Keratinocyte (primary cell): ENCODE data around the gene MRM3. TPM values are rescaled to one million over a fixed set of nuclear protein-coding genes. Genes with fewer than 3 reads are reported as not detected.

Experiments used
- DNase-seq: peaks from one replicate; pipeline ENCODE4 v3.0.0-alpha.2; 2011; ENCODE audit warnings: low read depth, missing footprints, low spot score
- FAIRE-seq: peaks from 2 replicates; lab custom pipeline; 2011; peaks lifted over from hg19 to GRCh38; lab: Jason Lieb, UNC
- H2AFZ ChIP-seq: 2 replicates; pipeline ENCODE4 v1.6.0; 2012; ENCODE audit warnings: low read length, control low read depth, inconsistent platforms; ENCODE audit not compliant: control insufficient read depth
- H3K27ac ChIP-seq: 2 replicates; pipeline ENCODE4 v1.5.1; 2011; ENCODE audit warnings: low read length; ENCODE audit not compliant: control insufficient read depth, insufficient read depth
- H3K27me3 ChIP-seq: 3 replicates; pipeline ENCODE4 v1.6.0; 2011; ENCODE audit warnings: low read length; ENCODE audit not compliant: control insufficient read depth, insufficient read depth; ENCODE audit errors: extremely low read depth
- H3K36me3 ChIP-seq, 2 experiments: 2 replicates in 1 of 2; 3 replicates in 1 of 2; pipeline ENCODE4 v1.5.1; 2011; ENCODE audit warnings: low read length in 2 of 2, mild to moderate bottlenecking in 1 of 2; ENCODE audit not compliant: control insufficient read depth in 2 of 2, insufficient read depth in 2 of 2; ENCODE audit errors: extremely low read depth in 1 of 2
- H3K4me1 ChIP-seq: 3 replicates; pipeline ENCODE4 v1.5.1; 2011; ENCODE audit warnings: low read length; ENCODE audit not compliant: control insufficient read depth, insufficient read depth; ENCODE audit errors: extremely low read depth
- H3K4me2 ChIP-seq: 3 replicates; pipeline ENCODE4 v1.6.0; 2011; ENCODE audit warnings: low read depth, low read length; ENCODE audit not compliant: control insufficient read depth, insufficient read depth; ENCODE audit errors: extremely low read depth
- H3K4me3 ChIP-seq, 3 experiments: fragments of 200-600 bp in 1 of 3; sonication (generic) in 1 of 3; 2 replicates in 2 of 3; 3 replicates in 1 of 3; pipeline ENCODE4 v1.5.1; 2011 to 2016; ENCODE audit warnings: low read length in 3 of 3, mild to moderate bottlenecking in 3 of 3, control low read depth in 2 of 3, inconsistent platforms in 1 of 3, low read depth in 1 of 3, mixed read lengths in 1 of 3, mixed run types in 1 of 3, moderate library complexity in 1 of 3; ENCODE audit not compliant: control insufficient read depth in 2 of 3, insufficient read depth in 2 of 3; ENCODE audit errors: extremely low read depth in 1 of 3
- H3K79me2 ChIP-seq: 2 replicates; pipeline ENCODE4 v1.6.0; 2012; ENCODE audit warnings: low read length; ENCODE audit not compliant: control insufficient read depth, insufficient read depth
- H3K9ac ChIP-seq: 3 replicates; pipeline ENCODE4 v1.6.0; 2011; ENCODE audit warnings: low read length; ENCODE audit not compliant: control insufficient read depth, insufficient read depth; ENCODE audit errors: extremely low read depth
- H3K9me1 ChIP-seq: 3 replicates; pipeline ENCODE4 v1.6.0; 2011; ENCODE audit warnings: low read length; ENCODE audit not compliant: control insufficient read depth, insufficient read depth; ENCODE audit errors: extremely low read depth
- H3K9me3 ChIP-seq: 2 replicates; pipeline ENCODE4 v1.5.1; 2012; ENCODE audit warnings: low read depth, low read length; ENCODE audit not compliant: control insufficient read depth
- H4K20me1 ChIP-seq: 3 replicates; pipeline ENCODE4 v1.6.0; 2011; ENCODE audit warnings: low read length; ENCODE audit not compliant: control insufficient read depth, insufficient read depth; ENCODE audit errors: extremely low read depth
- CTCF ChIP-seq, 3 experiments: IDR thresholded peaks in 1 of 3; conservative IDR thresholded peaks in 1 of 3; optimal IDR thresholded peaks in 1 of 3; 2 replicates in 2 of 3; 3 replicates in 1 of 3; pipeline versions ENCODE3 to v1.5.1; 2011; ENCODE audit warnings: low read length in 3 of 3, mild to moderate bottlenecking in 3 of 3, moderate library complexity in 2 of 3, control low read depth in 1 of 3, inconsistent platforms in 1 of 3; ENCODE audit not compliant: insufficient read depth in 2 of 3; ENCODE audit errors: extremely low read depth in 1 of 3
- EZH2 ChIP-seq: IDR thresholded peaks from one replicate; pipeline ENCODE4 v1.6.1; 2012; ENCODE audit warnings: inconsistent platforms, mild to moderate bottlenecking, low read length, moderate library complexity
- dilution Hi-C: fragments of 300-500 bp; cut with MboI; formaldehyde crosslinking; loops from one replicate; pipeline ENCODE4 v1.7.0; 2020; ENCODE audit warnings: low sequenced_read_pairs; ENCODE audit not compliant: extremely low pct_ligation_motif_present
- polyA plus RNA-seq, 5 experiments: library from polyadenylated mRNA; depleted of rRNA in 3 of 5; stranded (reverse) in 3 of 5; stranded (forward) in 1 of 5; unstranded in 1 of 5; fragments of >200 nt; gene quantifications; 1 replicate in 1 of 5; 2 replicates in 3 of 5; 3 replicates in 1 of 5; pipeline versions ENCODE4 v1.2.1 to v1.2.3, GENCODE V29; 2011 to 2012; ENCODE audit warnings: missing spikeins in 2 of 5, low read depth in 1 of 5, low replicate concordance in 1 of 5

The MRM3 gene
- polyA plus RNA-seq, 1 donor (not counting 4 experiments of a cell fraction or from before 2014, with no cell fraction given), result 15.5 TPM

- FAIRE-seq (no peak), DNase-seq (no peak)
- Histone ChIP-seq H3K79me2 (peaks cover 2% of the 10 kb centered on the region), H3K9me1 (no peaks in the 10 kb centered on the region), H3K4me1 (peaks cover 42% of the 10 kb centered on the region), H3K4me3 (no peak overlapping the region), H3K4me2 (no peak overlapping the region), H2AFZ (no peak overlapping the region), H3K9ac (no peak overlapping the region), H4K20me1 (no peaks in the 10 kb centered on the region), H3K27ac (no peak overlapping the region), H3K9me3 (no peaks in the 10 kb centered on the region), H3K27me3 (no peaks in the 10 kb centered on the region), H3K36me3 (peaks cover 6 to 23% of the 10 kb centered on the region in 2 experiments)
- dilution Hi-C loops, result loop anchor here (25.0 kb wide), 1 partner anchor 195 kb away; the partner anchor contains the start of genes NXN and TIMM22
- no peak for TF ChIP-seq CTCF (optimal IDR thresholded peaks at IDR 0.05 in 1 of 3, IDR thresholded peaks at IDR 0.05 in 1 of 3, conservative IDR thresholded peaks at IDR 0.05 in 1 of 3; ENCODE audit: extremely low read depth in 1 of 3, insufficient read depth in 2 of 3, low read length in 3 of 3)
- TF ChIP-seq EZH2, result no peak
Observed at GRCh38 chr17:791829-792228, 9.7 kb downstream of the MRM3 start.

- FAIRE-seq, result no peak
- DNase-seq, result no peak
- no peaks in the 10 kb centered on the region for H3K9me1 ChIP-seq
- no peak overlapping the region for H3K9ac ChIP-seq
- peak overlapping the region; percentile 15 for H3K27ac ChIP-seq
- no peaks in the 10 kb centered on the region for H3K9me3 ChIP-seq
- H3K79me2 ChIP-seq, result peaks cover 2% of the 10 kb centered on the region
- no peak overlapping the region for H2AFZ ChIP-seq
- H3K27me3 ChIP-seq, result no peaks in the 10 kb centered on the region
- peaks cover 42% of the 10 kb centered on the region for H3K4me1 ChIP-seq
- TF ChIP-seq CTCF (optimal IDR thresholded peaks at IDR 0.05 in 1 of 3, IDR thresholded peaks at IDR 0.05 in 1 of 3, conservative IDR thresholded peaks at IDR 0.05 in 1 of 3; ENCODE audit: extremely low read depth in 1 of 3, insufficient read depth in 2 of 3, low read length in 3 of 3), result peak in 1 of 3 experiments; percentile 10
- no peak for TF ChIP-seq EZH2
- H3K4me2 ChIP-seq, result no peak overlapping the region
- no peaks in the 10 kb centered on the region for H4K20me1 ChIP-seq
- peaks cover 6 to 28% of the 10 kb centered on the region in 2 experiments for H3K36me3 ChIP-seq
- H3K4me3 ChIP-seq, result no peak overlapping the region
- dilution Hi-C loops, result loop anchor here (25.0 kb wide), 1 partner anchor 195 kb away; the partner anchor contains the start of genes NXN and TIMM22
Observed at GRCh38 chr17:792277-792676, 10.1 kb downstream of the MRM3 start.
